ENCODE results near the gene FBRSL1.

Gene FBRSL1

DNA sequence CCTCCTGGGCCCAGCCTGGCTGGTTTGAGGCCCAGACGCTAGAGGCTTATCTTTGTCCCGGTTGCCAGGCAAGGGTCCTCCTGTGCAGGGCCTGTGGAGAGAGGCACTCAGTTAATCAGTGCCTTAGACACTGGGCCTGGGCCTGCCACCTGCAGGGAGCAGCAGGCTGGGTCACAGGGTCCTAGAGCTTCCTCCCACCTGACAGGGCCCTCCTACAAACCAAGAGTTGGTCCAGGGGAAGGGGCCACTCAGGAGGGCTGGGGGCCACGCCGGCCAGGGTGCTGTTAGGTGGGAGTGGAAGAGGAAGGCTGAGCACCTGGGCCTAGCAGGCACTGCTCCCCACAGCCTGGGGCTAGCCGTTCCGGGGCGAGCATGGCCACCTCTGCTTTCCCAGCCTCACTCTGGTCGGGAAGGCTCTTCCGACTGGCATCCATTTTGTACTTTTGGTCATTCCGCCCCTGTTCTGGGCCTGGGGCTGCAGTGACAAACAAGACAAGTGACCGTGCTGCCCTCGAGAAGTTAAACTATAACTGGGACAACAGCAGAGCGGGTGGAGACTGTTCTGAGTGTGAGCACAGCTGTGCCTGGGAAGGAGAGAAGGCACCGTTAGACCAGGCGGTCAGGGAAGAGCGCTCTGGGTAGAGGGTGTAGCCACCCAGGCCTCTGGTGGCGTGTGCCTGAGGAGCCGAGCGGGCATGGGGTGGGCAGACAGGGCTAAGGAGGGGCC, 27.2 kb downstream of the FBRSL1 start:
- H3K4me3 ChIP-seq (ENCODE audit: low read depth, low read length), result no peak overlapping the region
- DNase-seq (ENCODE audit: low read depth), result no peak

DNA sequence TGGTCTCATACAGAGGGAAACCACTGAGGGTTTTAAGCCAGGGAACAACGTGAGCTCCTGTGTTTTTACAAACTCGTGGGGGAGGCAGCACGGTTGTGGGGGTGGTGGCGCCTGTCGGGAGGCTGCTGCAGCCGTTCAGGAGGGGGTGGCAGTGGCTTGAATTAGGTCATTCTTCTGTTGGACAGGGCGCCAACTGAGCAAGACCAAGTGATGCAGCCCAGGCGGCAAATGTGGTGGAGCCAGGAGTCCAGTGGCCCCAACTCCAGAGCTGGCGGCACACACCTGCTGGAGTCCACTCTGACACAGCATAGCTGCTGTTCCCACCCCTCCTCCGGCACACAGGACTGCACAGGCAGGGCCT, 27.8 kb downstream of the FBRSL1 start:
- DNase-seq (ENCODE audit: low read depth), result no peak
- no peak overlapping the region for H3K4me3 ChIP-seq (ENCODE audit: low read depth, low read length)

DNA sequence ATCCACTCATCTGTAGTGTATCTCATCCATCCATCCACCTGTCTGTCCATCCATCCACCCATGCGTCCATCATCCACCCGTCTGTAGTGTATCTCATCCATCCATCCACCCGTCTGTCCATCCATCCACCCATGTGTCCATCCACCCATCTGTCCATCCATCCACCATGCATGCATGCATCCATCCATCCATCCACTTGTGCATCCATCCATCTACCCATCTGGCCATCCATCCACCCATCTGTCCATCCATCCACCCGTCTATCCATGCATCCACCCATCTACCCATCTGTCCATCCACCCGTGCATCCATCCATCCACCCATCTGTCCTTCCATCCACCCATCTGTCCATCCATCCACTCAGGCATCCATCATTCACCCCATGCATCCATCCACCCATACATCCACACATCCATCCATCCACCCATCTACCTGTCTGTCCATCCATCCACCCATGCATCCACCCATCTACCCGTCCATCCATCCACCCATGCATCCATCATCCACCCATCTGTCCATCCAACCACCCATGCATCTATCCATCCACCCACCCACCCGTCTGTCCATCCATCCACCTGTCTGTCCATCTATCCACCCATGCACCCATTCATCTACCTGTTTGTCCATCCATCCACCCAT, 28.5 kb downstream of the FBRSL1 start:
- no peak overlapping the region for H3K4me3 ChIP-seq (ENCODE audit: low read depth, low read length)
- no peak for DNase-seq (ENCODE audit: low read depth)

DNA sequence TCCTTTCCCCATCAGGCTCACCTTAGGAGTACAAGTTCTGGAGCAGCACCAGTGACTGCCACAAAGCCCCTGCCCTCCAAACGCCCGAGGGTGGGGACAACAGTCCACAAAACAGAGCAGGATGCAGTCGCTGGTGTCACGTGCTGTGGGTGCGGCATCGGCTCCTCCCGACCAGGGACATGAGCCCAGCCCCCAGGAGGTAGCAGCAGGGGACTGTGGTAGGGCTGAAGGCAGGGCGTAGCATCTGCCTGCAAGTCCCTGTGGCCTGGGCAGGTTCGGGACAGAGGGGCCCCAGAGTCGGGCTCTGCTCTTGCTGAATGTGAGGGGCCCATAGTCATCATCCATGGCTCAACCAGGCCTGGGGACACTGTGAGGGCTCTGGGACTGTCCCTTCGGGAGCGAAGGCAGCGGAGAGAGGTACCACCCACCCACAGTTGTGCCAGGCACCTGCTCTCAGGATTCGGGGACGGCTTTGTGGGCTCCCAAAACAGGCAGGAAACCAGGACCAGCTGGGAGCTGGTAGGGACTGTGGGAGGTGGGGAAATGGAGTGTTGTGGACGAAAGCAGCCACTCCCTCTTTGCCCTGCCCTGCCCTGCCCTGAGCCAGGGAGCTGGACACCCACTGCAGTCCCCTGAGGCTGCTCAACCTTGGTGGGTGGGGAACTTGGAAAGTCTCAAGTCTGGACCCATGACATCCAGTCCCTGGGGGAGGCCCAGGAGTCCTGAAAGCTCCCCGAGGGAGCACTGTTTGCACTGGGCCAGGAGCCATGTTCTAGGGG, 30.7 kb downstream of the FBRSL1 start:
- no peak for DNase-seq (ENCODE audit: low read depth)

DNA sequence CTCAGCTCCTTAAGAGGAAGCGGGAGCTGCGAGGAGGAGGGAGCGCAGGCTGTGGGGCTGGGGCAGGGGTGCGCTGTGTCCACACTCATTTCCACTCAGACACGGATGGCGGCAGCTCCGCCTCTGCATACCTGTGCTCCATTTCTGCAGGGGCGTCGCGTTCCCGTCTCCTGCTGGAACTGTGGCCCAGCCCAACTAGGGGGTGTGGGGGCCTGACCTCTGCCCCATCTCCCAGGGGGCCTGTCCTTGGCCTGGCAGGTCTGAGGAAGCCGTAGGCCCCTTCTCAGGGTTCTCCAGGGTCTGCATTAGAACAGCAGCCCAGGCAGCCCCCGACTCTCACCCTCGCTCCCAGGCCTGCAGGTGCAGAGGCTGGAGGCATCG, 31.2 kb downstream of the FBRSL1 start:
- no peak overlapping the region for H3K4me3 ChIP-seq (ENCODE audit: low read depth, low read length)
- DNase-seq (ENCODE audit: low read depth), result no peak

More for the DNA sequence above, 30.7 kb downstream of the FBRSL1 start:
- H3K4me3 ChIP-seq (ENCODE audit: low read depth, low read length), result no peak overlapping the region

DNA sequence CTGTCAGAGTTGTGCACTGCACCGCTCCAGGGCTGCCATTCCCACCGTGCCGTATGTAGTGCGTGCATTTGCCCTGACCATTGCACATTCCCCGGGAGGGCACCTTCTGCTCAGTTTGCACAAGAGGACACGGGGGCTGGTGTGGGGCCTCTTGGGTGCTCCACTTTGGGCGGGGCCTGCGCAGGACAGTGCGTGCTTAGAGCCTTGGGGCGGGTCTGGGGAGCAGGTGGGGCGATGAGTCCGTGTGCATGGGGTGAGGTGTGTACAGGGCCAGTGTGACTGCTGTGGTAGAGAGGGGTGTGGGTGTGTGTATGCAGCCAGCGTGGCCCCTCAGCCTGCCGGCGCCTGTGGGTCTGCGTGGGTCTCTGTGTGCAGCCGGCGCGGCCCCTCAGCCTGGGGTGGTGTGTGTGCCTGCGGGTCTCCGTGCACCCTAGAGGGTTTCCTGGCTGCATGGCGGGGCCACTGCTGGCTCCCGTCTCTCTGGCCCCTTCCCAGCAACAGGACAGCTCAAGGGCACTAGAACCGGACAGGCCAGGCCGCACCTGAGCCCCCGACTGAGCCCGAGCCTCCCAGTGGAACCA, 31.9 kb downstream of the FBRSL1 start:
- H3K4me3 ChIP-seq (ENCODE audit: low read depth, low read length), result no peak overlapping the region
- DNase-seq (ENCODE audit: low read depth), result no peak

DNA sequence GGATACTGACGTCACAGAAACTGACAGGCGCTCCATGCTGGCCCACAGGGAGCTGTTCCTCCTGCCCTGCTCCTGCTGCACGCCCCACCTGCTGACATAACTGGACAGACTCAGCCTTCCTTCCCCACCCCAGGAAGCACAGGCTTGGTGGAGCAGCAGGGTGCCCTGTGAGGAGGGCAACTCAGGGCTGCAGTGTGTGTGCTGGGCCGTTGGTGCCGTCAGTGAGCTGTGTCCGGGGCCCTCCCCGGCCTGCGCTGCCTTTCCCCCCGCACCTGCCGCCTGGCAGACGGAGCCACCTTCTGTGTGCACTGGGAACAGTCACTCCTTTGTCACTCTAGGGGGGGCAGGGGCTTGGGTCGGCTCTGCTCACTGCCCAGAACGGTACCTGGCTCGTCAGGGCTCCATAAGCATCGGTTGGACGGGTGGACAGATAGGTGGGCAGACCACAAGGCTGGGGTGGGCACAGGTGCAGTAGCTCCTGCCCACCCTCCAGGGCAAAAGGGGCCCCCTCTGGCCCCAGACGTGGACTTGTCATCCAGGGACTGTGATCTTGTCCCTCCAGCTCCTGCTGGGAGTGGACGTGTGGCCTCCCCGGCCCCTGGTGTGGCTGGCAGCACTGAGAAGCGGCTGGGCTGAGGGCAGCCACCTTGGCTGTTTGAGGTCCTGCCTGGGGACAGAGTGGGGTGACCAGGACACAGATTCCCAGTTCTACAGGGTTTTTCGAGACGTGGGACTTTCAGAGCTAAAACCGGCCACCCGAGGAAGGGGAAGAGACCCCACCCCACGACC, 32.8 kb downstream of the FBRSL1 start:
- DNase-seq (ENCODE audit: low read depth), result no peak

DNA sequence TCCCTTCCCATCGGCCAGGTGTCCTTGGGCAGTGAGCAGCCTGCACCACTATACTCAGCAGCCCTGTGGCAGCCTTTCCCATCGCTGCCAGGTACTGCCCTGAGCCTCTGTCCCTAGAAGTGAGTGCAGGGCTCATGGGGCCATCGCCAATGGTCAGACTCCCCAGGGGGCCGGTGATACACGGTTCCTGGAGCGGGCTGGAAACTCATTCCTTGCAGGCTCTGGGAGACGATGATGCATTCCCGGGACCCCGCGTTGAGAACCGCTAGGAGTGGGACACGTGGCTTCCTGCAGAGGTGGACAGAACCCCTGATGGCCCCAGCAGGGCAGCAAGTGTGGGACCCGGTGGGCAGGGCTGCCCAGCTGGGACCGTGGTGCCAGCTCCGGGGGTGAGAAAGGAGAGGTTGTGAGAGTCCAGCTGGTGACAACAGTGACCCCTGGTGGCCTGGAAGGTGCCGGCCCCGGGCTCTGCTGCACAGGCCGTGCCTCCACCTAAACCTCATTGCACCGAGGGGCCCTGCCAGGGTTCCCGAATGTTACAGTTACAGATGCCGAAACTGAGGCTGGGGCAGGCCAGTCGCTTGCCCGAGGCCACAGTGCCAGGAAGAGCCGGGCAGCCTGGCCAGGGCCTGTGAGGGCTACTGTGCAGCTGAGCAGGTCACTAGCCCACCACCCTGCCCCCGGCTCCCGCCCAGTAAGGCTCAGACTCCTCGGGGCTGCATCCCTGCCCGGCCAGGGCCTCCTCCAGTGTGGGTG, 33.8 kb downstream of the FBRSL1 start:
- no peak for DNase-seq (ENCODE audit: low read depth)
- H3K4me3 ChIP-seq (ENCODE audit: low read depth, low read length), result no peak overlapping the region

More for the DNA sequence above, 32.8 kb downstream of the FBRSL1 start:
- H3K4me3 ChIP-seq (ENCODE audit: low read depth, low read length), result no peak overlapping the region

DNA sequence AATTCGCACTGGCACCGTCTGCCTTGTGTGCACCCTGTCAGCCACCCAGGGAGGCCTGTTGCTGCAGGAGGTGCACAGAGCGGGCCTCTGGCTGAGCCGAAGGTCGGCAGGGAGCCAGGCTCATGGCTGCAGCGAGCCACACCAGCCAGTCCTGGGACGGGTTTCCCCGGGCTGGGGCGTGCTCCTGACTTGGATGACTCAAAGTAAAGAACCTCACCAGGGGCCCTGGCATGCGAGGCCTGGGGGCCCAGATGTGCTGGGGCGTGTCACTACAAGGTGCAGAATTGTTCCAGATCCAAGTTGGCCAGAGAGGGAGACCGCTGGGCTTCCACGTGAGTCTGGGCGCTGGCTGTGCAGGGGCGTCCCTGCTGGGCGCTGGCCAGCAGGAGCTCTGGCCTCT, 34.5 kb downstream of the FBRSL1 start:
- no peak for DNase-seq (ENCODE audit: low read depth)
- H3K4me3 ChIP-seq (ENCODE audit: low read depth, low read length), result no peak overlapping the region

DNA sequence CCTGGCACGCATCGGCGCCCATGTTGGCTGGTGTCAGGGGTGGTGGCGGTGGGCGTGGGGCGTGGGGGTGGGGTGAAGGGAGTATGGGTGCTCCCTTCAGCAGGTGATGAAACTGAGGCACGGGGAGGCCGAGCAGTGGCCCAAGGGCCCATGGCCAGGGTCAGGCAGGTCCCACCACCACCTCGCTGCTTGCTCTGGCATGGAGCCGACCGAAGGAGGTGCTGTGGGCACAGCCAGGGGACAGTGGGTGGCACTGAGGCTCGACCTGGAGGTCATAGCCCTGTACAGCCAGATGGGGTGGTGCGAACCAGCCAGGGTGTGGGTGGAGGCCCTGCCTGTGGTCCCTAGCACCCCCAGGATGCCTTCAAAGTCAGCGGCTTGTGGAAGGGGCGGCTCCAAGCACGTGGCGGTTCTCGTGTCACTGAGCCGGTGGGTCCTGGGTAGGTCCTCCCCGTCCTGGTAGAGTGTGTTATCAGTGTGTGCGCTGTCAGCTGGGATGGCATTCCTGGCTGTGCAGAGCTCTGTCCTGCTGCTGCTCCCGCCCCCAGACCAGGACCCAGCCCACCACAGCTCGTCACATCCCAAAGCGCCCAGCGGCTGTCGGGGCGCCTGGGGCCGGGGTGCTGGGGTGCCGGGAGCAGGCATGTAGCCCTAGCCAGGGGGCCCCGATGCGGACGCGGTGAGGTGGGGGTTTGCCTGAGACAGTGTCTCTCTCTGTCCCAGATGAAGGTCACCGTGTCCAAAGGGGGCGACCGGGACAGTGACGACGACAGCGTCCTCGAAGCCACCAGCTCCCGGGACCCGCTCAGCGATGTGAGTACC, 35.3 kb downstream of the FBRSL1 start:
- H3K4me3 ChIP-seq (ENCODE audit: low read depth, low read length), result no peak overlapping the region
- no peak for DNase-seq (ENCODE audit: low read depth)

DNA sequence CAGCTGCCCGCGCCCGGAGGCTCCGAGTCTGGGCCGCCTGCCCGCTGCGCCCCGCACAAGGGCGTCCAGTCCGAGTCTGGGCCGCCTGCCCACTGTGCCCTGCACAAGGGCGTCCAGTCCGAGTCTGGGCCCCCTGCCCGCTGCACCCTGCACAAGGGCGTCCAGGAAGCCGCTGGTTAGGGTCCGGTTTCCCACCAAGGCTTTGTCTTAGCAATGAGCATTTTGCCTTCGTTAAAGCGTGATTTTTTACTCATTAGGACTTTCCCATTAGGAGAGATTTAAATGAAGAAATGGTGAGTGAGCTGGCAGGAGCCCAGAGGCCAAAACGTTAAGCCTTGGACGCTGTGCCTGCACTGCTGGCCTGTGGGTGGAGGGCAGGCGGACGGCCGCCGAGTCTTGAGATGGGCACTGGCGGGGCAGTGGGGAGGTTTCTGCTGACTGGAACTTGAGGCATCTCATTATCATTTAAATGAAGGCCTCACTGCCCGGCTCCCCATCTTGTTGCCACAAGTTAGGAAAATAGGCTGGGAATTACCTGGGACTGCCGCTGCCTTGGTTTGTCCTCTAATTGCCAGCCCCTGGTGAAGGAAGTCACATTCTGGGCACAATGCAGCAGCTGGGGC, 36.0 kb downstream of the FBRSL1 start:
- no peak overlapping the region for H3K4me3 ChIP-seq (ENCODE audit: low read depth, low read length)
- DNase-seq (ENCODE audit: low read depth), result no peak

DNA sequence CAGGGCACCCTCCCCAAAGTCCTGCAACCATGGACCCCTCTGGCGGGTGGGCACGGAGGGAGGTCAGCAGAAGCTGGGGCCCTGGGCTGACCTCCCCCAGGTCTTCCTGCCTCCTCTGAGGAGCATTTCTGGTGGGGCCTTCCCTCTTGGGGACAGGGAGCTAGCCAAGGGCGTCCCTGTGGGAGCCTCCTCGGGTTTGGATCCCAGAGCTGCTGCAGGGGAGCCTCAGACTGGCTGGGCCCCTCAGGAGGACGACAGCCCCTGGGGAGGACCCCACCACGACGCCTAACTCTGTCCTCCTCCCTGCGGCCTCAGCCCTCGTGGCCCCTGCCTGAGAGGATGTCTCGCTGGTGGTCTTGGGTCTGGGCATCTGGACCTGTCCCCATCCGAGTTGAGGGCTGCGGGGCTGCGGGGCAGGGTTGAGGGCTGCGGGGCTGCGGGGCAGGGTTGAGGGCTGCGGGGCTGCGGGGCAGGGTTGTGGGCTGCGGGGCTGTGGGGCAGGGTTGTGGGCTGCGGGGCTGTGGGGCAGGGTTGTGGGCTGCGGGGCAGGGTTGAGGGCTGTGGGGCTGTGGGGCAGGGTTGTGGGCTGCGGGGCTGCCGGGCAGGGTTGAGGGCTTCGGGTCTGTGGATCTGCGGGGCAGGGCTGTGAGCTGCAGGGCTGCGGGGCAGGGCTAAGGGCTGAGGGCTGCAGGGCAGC, 37.4 kb downstream of the FBRSL1 start:
- no peak for DNase-seq (ENCODE audit: low read depth)
- H3K4me3 ChIP-seq (ENCODE audit: low read depth, low read length), result no peak overlapping the region

DNA sequence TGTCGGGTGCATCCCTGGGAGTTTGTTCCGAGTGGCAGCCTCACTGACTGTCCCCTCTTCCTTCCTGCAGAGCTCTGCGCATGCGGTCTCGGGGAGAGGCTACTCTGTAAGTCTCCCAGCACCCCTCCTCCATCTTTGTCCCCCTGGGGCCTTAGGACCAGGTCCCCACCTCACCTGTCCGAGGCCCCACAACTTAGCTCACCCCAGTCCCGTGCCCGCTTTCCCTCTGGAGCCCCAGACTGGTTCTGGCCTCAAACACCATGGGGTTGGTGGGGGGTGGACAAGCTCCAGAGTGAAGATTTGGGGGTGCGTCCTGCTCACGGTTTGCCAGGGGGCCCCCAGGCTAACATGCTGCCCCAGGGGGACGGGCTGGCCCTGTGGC, 37.9 kb downstream of the FBRSL1 start:
- no peak for DNase-seq (ENCODE audit: low read depth)
- no peak overlapping the region for H3K4me3 ChIP-seq (ENCODE audit: low read depth, low read length)

DNA sequence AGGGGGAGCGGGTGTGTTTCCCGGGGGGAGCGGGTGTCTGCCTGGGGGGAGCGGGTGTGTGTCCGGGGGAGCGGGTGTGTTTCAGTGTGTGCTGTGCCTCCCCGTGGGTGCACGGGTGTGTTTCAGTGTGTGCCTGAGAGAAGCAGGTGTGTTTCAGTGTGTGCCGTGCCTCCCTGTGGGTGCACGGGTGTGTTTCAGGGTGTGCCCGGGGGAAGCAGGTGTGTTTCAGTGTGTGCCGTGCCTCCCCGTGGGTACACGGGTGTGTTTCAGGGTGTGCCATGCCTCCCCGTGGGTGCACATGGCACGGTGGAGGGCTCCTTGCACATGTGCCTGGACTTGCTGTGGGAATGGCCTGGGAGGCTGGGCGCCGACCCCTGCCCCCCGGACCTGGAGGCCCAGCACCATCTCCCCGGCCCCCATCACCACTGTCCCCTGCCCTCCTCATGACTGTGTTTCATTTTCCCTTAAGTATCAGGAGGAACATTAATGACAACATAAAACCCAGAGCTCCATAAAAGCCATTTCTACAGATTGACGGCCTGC, 38.7 kb downstream of the FBRSL1 start:
- no peak overlapping the region for H3K4me3 ChIP-seq (ENCODE audit: low read depth, low read length)
- DNase-seq (ENCODE audit: low read depth), result no peak

DNA sequence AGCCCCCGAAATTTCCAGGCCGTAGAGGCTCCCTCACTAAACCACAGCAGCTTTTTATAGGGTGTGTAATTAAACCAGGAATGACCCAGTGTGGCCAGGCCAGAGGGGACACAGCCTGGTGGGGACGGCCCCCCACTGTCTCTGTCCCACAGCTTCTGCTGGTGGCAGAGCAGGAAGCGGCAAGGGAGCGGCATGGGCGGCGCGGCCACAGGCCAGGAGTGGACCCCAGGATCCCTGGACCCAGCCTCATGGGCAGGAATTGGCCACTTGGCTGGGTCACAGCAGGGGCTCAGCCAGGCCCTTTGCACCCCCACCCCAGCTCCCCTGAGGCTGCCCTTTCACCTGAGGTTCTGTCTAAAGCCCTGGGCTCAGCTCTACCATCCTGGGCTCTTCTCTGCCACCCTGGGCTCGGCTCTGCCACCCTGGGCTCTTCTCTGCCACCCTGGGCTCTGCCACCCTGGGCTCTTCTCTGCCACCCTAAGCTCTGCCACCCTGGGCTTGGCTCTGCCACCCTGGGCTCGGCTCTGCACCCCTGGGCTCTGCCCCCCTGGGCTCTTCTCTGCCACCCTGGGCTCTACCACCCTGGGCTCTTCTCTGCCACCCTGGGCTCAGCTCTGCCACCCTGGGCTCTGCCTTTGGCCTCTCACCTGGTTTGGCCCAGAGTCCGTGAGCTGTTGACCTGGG, 39.3 kb downstream of the FBRSL1 start:
- no peak overlapping the region for H3K4me3 ChIP-seq (ENCODE audit: low read depth, low read length)
- no peak for DNase-seq (ENCODE audit: low read depth)

DNA sequence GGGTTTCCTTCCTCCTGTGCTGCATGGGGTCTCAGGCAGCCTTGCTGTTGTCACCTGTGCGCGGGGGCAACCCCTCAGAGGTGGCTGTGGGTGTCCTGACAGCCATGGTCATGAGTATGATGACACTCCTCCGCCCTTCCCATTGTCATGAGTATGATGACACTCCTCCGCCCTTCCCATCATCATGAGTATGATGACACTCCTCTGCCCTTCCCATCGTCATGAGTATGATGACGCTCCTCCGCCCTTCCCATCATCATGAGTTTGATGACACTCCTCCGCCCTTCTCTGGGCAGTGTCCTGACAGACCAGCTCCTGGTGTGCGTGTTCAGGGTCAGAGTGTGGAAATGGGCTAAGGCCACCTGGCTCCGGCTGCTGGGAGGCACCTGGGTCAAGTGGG, 40.0 kb downstream of the FBRSL1 start:
- no peak for DNase-seq (ENCODE audit: low read depth)
- H3K4me3 ChIP-seq (ENCODE audit: low read depth, low read length), result no peak overlapping the region
